Memory B cell (primary cell): Measurements from ENCODE around the gene GOSR1.
"Not testable (repeated sequence)": the region's sequence is repeated elsewhere in the genome, so short reads cannot be mapped to it uniquely, and the experiment has no call there.

Experiments
- ATAC-seq: fragments of 150-1000 bp; cut with Tn5 transposase; 2 replicates; pipeline ENCODE4 v1.10.0; 2021; ENCODE audit warnings: low read depth, mild to moderate bottlenecking, moderate library complexity
- DNase-seq, 2 donors: peaks; one replicate each; pipeline ENCODE4 v3.0.0; 2022; ENCODE audit warnings: low spot score in 2 of 2
- H3K27ac Mint-ChIP-seq: one replicate; pipeline ENCODE4 v1.8.0; 2022; ENCODE audit warnings: mild to moderate bottlenecking, moderate library complexity, mixed read lengths
- H3K27me3 Mint-ChIP-seq: one replicate; pipeline ENCODE4 v1.8.0; 2022; ENCODE audit warnings: mixed read lengths
- H3K36me3 Mint-ChIP-seq: one replicate; pipeline ENCODE4 v1.8.0; 2022; ENCODE audit warnings: mild to moderate bottlenecking, mixed read lengths
- H3K4me1 Mint-ChIP-seq: one replicate; pipeline ENCODE4 v1.8.0; 2022; ENCODE audit warnings: mixed read lengths
- H3K4me3 Mint-ChIP-seq: one replicate; pipeline ENCODE4 v1.8.0; 2022; ENCODE audit warnings: mild to moderate bottlenecking, moderate library complexity, mixed read lengths
- H3K9me3 Mint-ChIP-seq: one replicate; pipeline ENCODE4 v1.8.0; 2022; ENCODE audit warnings: mixed read lengths

GOSR1 gene

GRCh38 chr17:30543456-30543855 is 66.2 kb downstream of the GOSR1 start:
- DNase-seq (no peak), ATAC-seq (no peak)
- no peak overlapping the region for H3K27ac Mint-ChIP-seq
- H3K36me3 Mint-ChIP-seq: no peaks in the 10 kb centered on the region
- no peaks in the 10 kb centered on the region for H3K9me3 Mint-ChIP-seq
- no peak overlapping the region for H3K4me3 Mint-ChIP-seq
- H3K4me1 Mint-ChIP-seq: peaks cover 12% of the 10 kb centered on the region
- H3K27me3 Mint-ChIP-seq: no peaks in the 10 kb centered on the region

GRCh38 chr17:30545024-30545423 is 67.8 kb downstream of the GOSR1 start:
- no peak for ATAC-seq
- DNase-seq: no peak
- H3K4me1 Mint-ChIP-seq: peaks cover 22% of the 10 kb centered on the region
- H3K27me3 Mint-ChIP-seq: no peaks in the 10 kb centered on the region
- H3K36me3 Mint-ChIP-seq: no peaks in the 10 kb centered on the region
- H3K27ac Mint-ChIP-seq: no peak overlapping the region
- no peak overlapping the region for H3K4me3 Mint-ChIP-seq
- H3K9me3 Mint-ChIP-seq: no peaks in the 10 kb centered on the region

- DNase-seq (no peak), ATAC-seq (no peak)
- no peak overlapping the region for H3K27ac Mint-ChIP-seq
- H3K9me3 Mint-ChIP-seq: no peaks in the 10 kb centered on the region
- H3K4me3 Mint-ChIP-seq: no peak overlapping the region
- peaks cover 43% of the 10 kb centered on the region for H3K4me1 Mint-ChIP-seq
- no peaks in the 10 kb centered on the region for H3K36me3 Mint-ChIP-seq
- no peaks in the 10 kb centered on the region for H3K27me3 Mint-ChIP-seq
Observed at GRCh38 chr17:30547778-30548573, 70.8 kb downstream of the GOSR1 start.

- ATAC-seq, H3K36me3 Mint-ChIP-seq: not testable (repeated sequence)
Observed at GRCh38 chr17:30549181-30549580, 72.0 kb downstream of the GOSR1 start.

GRCh38 chr17:30549864-30550511 is 72.8 kb downstream of the GOSR1 start:
- Mint-ChIP-seq H3K27me3 (no peaks in the 10 kb centered on the region), H3K4me3 (peak overlapping the region; percentile 81), H3K4me1 (peaks cover 43% of the 10 kb centered on the region), H3K9me3 (no peaks in the 10 kb centered on the region), H3K36me3 (no peaks in the 10 kb centered on the region), H3K27ac (peak overlapping the region; percentile 85)
- DNase-seq (no peak), ATAC-seq (no peak)

More at GRCh38 chr17:30549181-30549580, 72.0 kb downstream of the GOSR1 start:
- not testable (repeated sequence) for DNase-seq, H3K27me3 Mint-ChIP-seq, H3K9me3 Mint-ChIP-seq, H3K27ac Mint-ChIP-seq, H3K4me3 Mint-ChIP-seq
- H3K4me1 Mint-ChIP-seq: peaks cover 46% of the 10 kb centered on the region

GRCh38 chr17:30550512-30551273 is 73.5 kb downstream of the GOSR1 start:
- H3K4me1 Mint-ChIP-seq: peaks cover 44% of the 10 kb centered on the region
- peak overlapping the region; percentile 81 for H3K4me3 Mint-ChIP-seq
- peak; percentile 96 for ATAC-seq
- H3K27me3 Mint-ChIP-seq: no peaks in the 10 kb centered on the region
- peak overlapping the region; percentile 85 for H3K27ac Mint-ChIP-seq
- DNase-seq: peak; percentile 38 to 62
- no peaks in the 10 kb centered on the region for H3K36me3 Mint-ChIP-seq
- H3K9me3 Mint-ChIP-seq: no peaks in the 10 kb centered on the region

- not testable (repeated sequence) for H3K36me3 Mint-ChIP-seq, H3K27me3 Mint-ChIP-seq, DNase-seq, H3K9me3 Mint-ChIP-seq, ATAC-seq
- H3K4me1 Mint-ChIP-seq: peaks cover 41% of the 10 kb centered on the region
- peak overlapping the region; percentile 85 for H3K27ac Mint-ChIP-seq
- H3K4me3 Mint-ChIP-seq: peak overlapping the region; percentile 81
Observed at GRCh38 chr17:30551274-30551995, 74.2 kb downstream of the GOSR1 start.

GRCh38 chr17:30551996-30552339 is 74.8 kb downstream of the GOSR1 start:
- no peak for ATAC-seq
- H3K4me1 Mint-ChIP-seq: peaks cover 41% of the 10 kb centered on the region
- DNase-seq: no peak
- H3K4me3 Mint-ChIP-seq: peak overlapping the region; percentile 81
- H3K27ac Mint-ChIP-seq: no peak overlapping the region
- H3K36me3 Mint-ChIP-seq: no peaks in the 10 kb centered on the region
- H3K9me3 Mint-ChIP-seq: no peaks in the 10 kb centered on the region
- no peaks in the 10 kb centered on the region for H3K27me3 Mint-ChIP-seq

GRCh38 chr17:30552994-30553566 is 75.9 kb downstream of the GOSR1 start:
- H3K36me3 Mint-ChIP-seq: no peaks in the 10 kb centered on the region
- H3K4me3 Mint-ChIP-seq: no peak overlapping the region
- no peak for ATAC-seq
- no peaks in the 10 kb centered on the region for H3K27me3 Mint-ChIP-seq
- H3K9me3 Mint-ChIP-seq: no peaks in the 10 kb centered on the region
- H3K27ac Mint-ChIP-seq: no peak overlapping the region
- no peak for DNase-seq
- H3K4me1 Mint-ChIP-seq: peaks cover 47% of the 10 kb centered on the region

- ATAC-seq, H3K9me3 Mint-ChIP-seq, H3K4me3 Mint-ChIP-seq: not testable (repeated sequence)
Observed at GRCh38 chr17:30553823-30554440, 76.7 kb downstream of the GOSR1 start.

GRCh38 chr17:30554839-30555751 is 77.9 kb downstream of the GOSR1 start:
- Mint-ChIP-seq H3K27me3 (no peaks in the 10 kb centered on the region), H3K4me3 (no peak overlapping the region), H3K4me1 (peaks cover 35% of the 10 kb centered on the region), H3K36me3 (no peaks in the 10 kb centered on the region), H3K27ac (peak overlapping the region; percentile 15), H3K9me3 (no peaks in the 10 kb centered on the region)
- no peak for ATAC-seq
- no peak for DNase-seq

More at GRCh38 chr17:30553823-30554440, 76.7 kb downstream of the GOSR1 start:
- H3K27ac Mint-ChIP-seq, H3K27me3 Mint-ChIP-seq, DNase-seq, H3K36me3 Mint-ChIP-seq: not testable (repeated sequence)
- H3K4me1 Mint-ChIP-seq: peaks cover 43% of the 10 kb centered on the region

GRCh38 chr17:30555942-30556341 is 78.7 kb downstream of the GOSR1 start:
- no peak for DNase-seq
- no peaks in the 10 kb centered on the region for H3K36me3 Mint-ChIP-seq
- H3K4me1 Mint-ChIP-seq: peaks cover 27% of the 10 kb centered on the region
- ATAC-seq: no peak
- peak overlapping the region; percentile 15 for H3K27ac Mint-ChIP-seq
- H3K4me3 Mint-ChIP-seq: no peak overlapping the region
- no peaks in the 10 kb centered on the region for H3K27me3 Mint-ChIP-seq
- H3K9me3 Mint-ChIP-seq: no peaks in the 10 kb centered on the region
